ENCODE measurements around the gene C3orf18. TPM values are rescaled to one million over a fixed set of nuclear protein-coding genes. Genes with fewer than 3 reads are reported as not detected.

Gene C3orf18
- total RNA-seq, 1 experiment from 2014 or later: 10.1 TPM

GRCh38 chr3:50562861-50563260, 4.7 kb downstream of the C3orf18 start:
- H3K27ac ChIP-seq (ENCODE audit: low read depth, low read length): no peak overlapping the region
- H2AFZ ChIP-seq (ENCODE audit: low read depth, low read length, poor library complexity, severe bottlenecking): no peak overlapping the region
- no peaks in the 10 kb centered on the region for H3K36me3 ChIP-seq (ENCODE audit: control insufficient read depth in 1 of 2, insufficient read depth in 2 of 2, low read length in 2 of 2)
- peaks cover 7 to 14% of the 10 kb centered on the region in 2 experiments for H3K4me1 ChIP-seq (ENCODE audit: control insufficient read depth in 1 of 2, insufficient read depth in 2 of 2, low read length in 2 of 2)
- no peak for TF ChIP-seq MAX (IDR thresholded peaks at IDR 0.05)
- no peak for TF ChIP-seq TCF7L2 (IDR thresholded peaks at IDR 0.05; ENCODE audit: borderline replicate concordance, extremely low read depth, insufficient read depth, insufficient read length)
- TF ChIP-seq CEBPB (IDR thresholded peaks at IDR 0.05; ENCODE audit: low read depth): no peak
- H3K9me2 ChIP-seq (ENCODE audit: insufficient read depth): no peaks in the 10 kb centered on the region
- no peak overlapping the region for H3K4me3 ChIP-seq (replicated peaks in 1 of 2; ENCODE audit: low read depth in 1 of 2, low read length in 2 of 2)
- no peaks in the 10 kb centered on the region for H3K27me3 ChIP-seq (ENCODE audit: insufficient read depth, low read length)
- H3K9me3 ChIP-seq (ENCODE audit: control insufficient read depth in 1 of 2, insufficient read depth in 1 of 2, low read depth in 1 of 2, low read length in 2 of 2): no peaks in the 10 kb centered on the region
- CTCF ChIA-PET: no interaction called here
- RAD21 ChIA-PET (ENCODE audit: low non-redundant PET in 1 of 2, low total read pairs in 2 of 2, uncharacterized antibody in 2 of 2, unreplicated experiment in 2 of 2): no interaction called here
- no TSS peak for BruUV-seq (replicated peaks)
- ATAC-seq (no peak), DNase-seq (ENCODE audit: low read depth, low spot score) (no peak)
- no peak overlapping the region for H3K4me2 ChIP-seq (ENCODE audit: low read length)
- POLR2A ChIA-PET: interaction anchor here (0.9 kb wide), 1 partner anchor 39 kb away, joined by 3 read pairs; no protein-coding TSS in a partner anchor
- H3K79me2 ChIP-seq (ENCODE audit: insufficient read depth, low read length): no peaks in the 10 kb centered on the region
- intact Hi-C loops (cut with micrococcal nuclease): no loop called here
- no peaks in the 10 kb centered on the region for H4K20me1 ChIP-seq (ENCODE audit: insufficient read depth)
- no peak overlapping the region for H3K9ac ChIP-seq (ENCODE audit: low read length)

- Histone ChIP-seq H3K9me3 (ENCODE audit: control insufficient read depth in 1 of 2, insufficient read depth in 1 of 2, low read depth in 1 of 2, low read length in 2 of 2) (no peaks in the 10 kb centered on the region), H3K9me2 (ENCODE audit: insufficient read depth) (no peaks in the 10 kb centered on the region), H3K4me1 (ENCODE audit: control insufficient read depth in 1 of 2, insufficient read depth in 2 of 2, low read length in 2 of 2) (peaks cover 0 to 2% of the 10 kb centered on the region in 2 experiments; a peak in 1 of 4 replicates), H3K9ac (ENCODE audit: low read length) (no peak overlapping the region), H3K79me2 (ENCODE audit: insufficient read depth, low read length) (no peaks in the 10 kb centered on the region), H4K20me1 (ENCODE audit: insufficient read depth) (no peaks in the 10 kb centered on the region), H3K36me3 (ENCODE audit: control insufficient read depth in 1 of 2, insufficient read depth in 2 of 2, low read length in 2 of 2) (no peaks in the 10 kb centered on the region), H3K4me2 (ENCODE audit: low read length) (no peak overlapping the region), H3K27me3 (ENCODE audit: insufficient read depth, low read length) (no peaks in the 10 kb centered on the region), H2AFZ (ENCODE audit: low read depth, low read length, poor library complexity, severe bottlenecking) (no peak overlapping the region), H3K27ac (ENCODE audit: low read depth, low read length) (no peak overlapping the region), H3K4me3 (replicated peaks in 1 of 2; ENCODE audit: low read depth in 1 of 2, low read length in 2 of 2) (no peak overlapping the region)
- DNase-seq (ENCODE audit: low read depth, low spot score): no peak
- intact Hi-C loops (cut with micrococcal nuclease): no loop called here
- no TSS peak for BruUV-seq (replicated peaks)
- 0 out of 2 replicates have a peak, but pooled peaks have one; percentile 20 for ATAC-seq
- POLR2A ChIA-PET: no interaction called here
- RAD21 ChIA-PET (ENCODE audit: low non-redundant PET in 1 of 2, low total read pairs in 2 of 2, uncharacterized antibody in 2 of 2, unreplicated experiment in 2 of 2): no interaction called here
- CTCF ChIA-PET: no interaction called here
- TF ChIP-seq RAD21 (IDR thresholded peaks at IDR 0.05; ENCODE audit: low read depth) (no peak), ELF1 (IDR thresholded peaks at IDR 0.05; ENCODE audit: borderline replicate concordance, low read depth) (no peak), EZH2phosphoT487 (IDR thresholded peaks at IDR 0.05; ENCODE audit: borderline replicate concordance) (no peak), REST (IDR thresholded peaks at IDR 0.05; ENCODE audit: low read depth) (no peak), SP1 (IDR thresholded peaks at IDR 0.05; ENCODE audit: low read depth) (no peak), TCF7L2 (IDR thresholded peaks at IDR 0.05; ENCODE audit: borderline replicate concordance, extremely low read depth, insufficient read depth, insufficient read length) (no peak), ATF3 (IDR thresholded peaks at IDR 0.05) (no peak), CEBPB (IDR thresholded peaks at IDR 0.05; ENCODE audit: low read depth) (no peak), POLR2A (IDR thresholded peaks at IDR 0.05; ENCODE audit: borderline replicate concordance, extremely low read depth, insufficient read depth, insufficient read length) (no peak), SIN3A (IDR thresholded peaks at IDR 0.05; ENCODE audit: low read depth) (no peak), MAX (IDR thresholded peaks at IDR 0.05) (no peak), CTCF (IDR thresholded peaks at IDR 0.05 in 2 of 3, conservative IDR thresholded peaks at IDR 0.05 in 1 of 3; ENCODE audit: borderline replicate concordance in 1 of 3, insufficient read depth in 1 of 3, low read depth in 2 of 3, low read length in 2 of 3) (no peak), SRF (IDR thresholded peaks at IDR 0.05; ENCODE audit: low read depth) (no peak), YY1 (IDR thresholded peaks at IDR 0.05; ENCODE audit: extremely low read depth, insufficient replicate concordance, low read depth, low read length) (no peak), ZFX (IDR thresholded peaks at IDR 0.05) (no peak)
Measured at GRCh38 chr3:50559702-50560101, 7.8 kb downstream of the C3orf18 start.
